Measurements from ENCODE around the gene ZCCHC18.

ZCCHC18 gene

DNA sequence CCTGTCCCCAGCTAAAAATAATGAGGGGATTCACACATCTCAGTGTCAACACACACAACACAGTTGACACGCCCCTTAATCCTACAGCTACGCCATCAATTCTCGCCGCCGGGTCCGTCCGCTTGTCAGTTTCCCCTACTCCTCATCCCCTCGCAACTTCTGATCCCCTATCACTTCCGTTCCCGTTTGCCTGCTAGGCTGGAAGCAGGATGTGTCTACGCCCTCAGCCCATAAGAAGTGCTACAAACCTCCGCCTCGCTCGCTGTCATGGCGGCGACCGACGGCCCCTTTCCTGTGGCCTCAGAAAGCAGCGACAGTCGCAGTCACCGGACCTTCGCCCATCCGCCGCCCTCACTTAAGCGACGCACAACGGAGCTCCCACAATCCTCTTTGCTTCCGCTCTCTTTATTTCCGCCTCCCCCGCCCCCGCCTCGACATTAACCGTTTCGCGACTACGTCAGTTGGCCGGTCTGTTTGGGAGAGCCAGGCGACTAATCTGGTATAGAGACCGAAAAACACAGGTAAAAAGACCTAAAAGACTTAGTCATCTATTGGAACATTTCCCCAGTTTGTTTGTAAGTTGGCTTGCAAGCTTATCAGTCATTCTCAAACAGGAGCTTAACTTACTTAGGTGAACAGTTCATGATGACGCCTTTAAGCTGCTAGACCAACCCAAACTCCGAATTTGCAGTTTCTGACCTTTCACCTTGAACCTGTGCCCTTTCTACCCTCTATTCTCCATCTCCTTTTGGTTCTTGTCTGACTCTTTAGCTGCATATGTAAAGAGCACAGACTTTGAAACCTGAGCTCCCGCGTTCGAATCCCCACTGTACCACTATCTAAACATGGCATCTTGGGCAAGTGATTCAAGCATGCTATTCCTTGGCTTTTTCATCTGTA lies 44.6 kb downstream of the ZCCHC18 start, which contains the start of gene SLC25A53 (continued):
- TF ChIP-seq ZNF433 (tag by site-specific recombination; IDR thresholded peaks at IDR 0.05; ENCODE audit: low read depth) (no peak), ZNF157 (tag by site-specific recombination; IDR thresholded peaks at IDR 0.05) (no peak), GLI4 (tag by site-specific recombination; IDR thresholded peaks at IDR 0.05) (peak; percentile 98), ZXDB (tag by site-specific recombination; IDR thresholded peaks at IDR 0.05) (peak; percentile 98), KLF8 (tag by site-specific recombination; IDR thresholded peaks at IDR 0.05) (peak; percentile 98), FEZF1 (tag by site-specific recombination; IDR thresholded peaks at IDR 0.05) (peak; percentile 52; the same call in 1 of the 2 replicates), YY1 (tag by site-specific recombination; IDR thresholded peaks at IDR 0.05) (peak; percentile 100), ZFHX2 (tag by site-specific recombination; conservative IDR thresholded peaks at IDR 0.05) (peak; percentile 84), OVOL3 (tag by site-specific recombination; IDR thresholded peaks at IDR 0.05) (peak; percentile 88), SETDB1 (IDR thresholded peaks at IDR 0.05; ENCODE audit: insufficient read length, low read length) (peak; percentile 55), ZNF501 (tag by site-specific recombination; IDR thresholded peaks at IDR 0.05) (peak; percentile 99), ZNF600 (tag by site-specific recombination; IDR thresholded peaks at IDR 0.05) (0 out of 2 replicates have a peak, but pooled peaks have one; percentile 33), MZF1 (tag by site-specific recombination; IDR thresholded peaks at IDR 0.05; ENCODE audit: borderline replicate concordance) (peak; percentile 29), ZNF416 (tag by site-specific recombination; IDR thresholded peaks at IDR 0.05) (no peak), ZNF292 (tag by site-specific recombination; IDR thresholded peaks at IDR 0.05; ENCODE audit: borderline replicate concordance, low read depth) (no peak), ZNF133 (tag by site-specific recombination; IDR thresholded peaks at IDR 0.05) (0 out of 2 replicates have a peak, but pooled peaks have one; percentile 30), SP3 (tag by site-specific recombination; IDR thresholded peaks at IDR 0.05) (peak; percentile 94), KLF7 (tag by site-specific recombination; IDR thresholded peaks at IDR 0.05; ENCODE audit: borderline replicate concordance) (peak; percentile 95), EGR2 (tag by site-specific recombination; IDR thresholded peaks at IDR 0.05; ENCODE audit: low read depth) (peak; percentile 78), ZNF571 (tag by site-specific recombination; IDR thresholded peaks at IDR 0.05) (no peak), ZNF776 (tag by site-specific recombination; IDR thresholded peaks at IDR 0.05; ENCODE audit: borderline replicate concordance) (no peak), ZFP41 (tag by site-specific recombination; IDR thresholded peaks at IDR 0.05; ENCODE audit: borderline replicate concordance) (0 out of 2 replicates have a peak, but pooled peaks have one; percentile 30), SP7 (tag by site-specific recombination; IDR thresholded peaks at IDR 0.05) (peak; percentile 96), GFI1B (tag by site-specific recombination; IDR thresholded peaks at IDR 0.05) (no peak)
- TF ChIP-seq, protein P1, sequence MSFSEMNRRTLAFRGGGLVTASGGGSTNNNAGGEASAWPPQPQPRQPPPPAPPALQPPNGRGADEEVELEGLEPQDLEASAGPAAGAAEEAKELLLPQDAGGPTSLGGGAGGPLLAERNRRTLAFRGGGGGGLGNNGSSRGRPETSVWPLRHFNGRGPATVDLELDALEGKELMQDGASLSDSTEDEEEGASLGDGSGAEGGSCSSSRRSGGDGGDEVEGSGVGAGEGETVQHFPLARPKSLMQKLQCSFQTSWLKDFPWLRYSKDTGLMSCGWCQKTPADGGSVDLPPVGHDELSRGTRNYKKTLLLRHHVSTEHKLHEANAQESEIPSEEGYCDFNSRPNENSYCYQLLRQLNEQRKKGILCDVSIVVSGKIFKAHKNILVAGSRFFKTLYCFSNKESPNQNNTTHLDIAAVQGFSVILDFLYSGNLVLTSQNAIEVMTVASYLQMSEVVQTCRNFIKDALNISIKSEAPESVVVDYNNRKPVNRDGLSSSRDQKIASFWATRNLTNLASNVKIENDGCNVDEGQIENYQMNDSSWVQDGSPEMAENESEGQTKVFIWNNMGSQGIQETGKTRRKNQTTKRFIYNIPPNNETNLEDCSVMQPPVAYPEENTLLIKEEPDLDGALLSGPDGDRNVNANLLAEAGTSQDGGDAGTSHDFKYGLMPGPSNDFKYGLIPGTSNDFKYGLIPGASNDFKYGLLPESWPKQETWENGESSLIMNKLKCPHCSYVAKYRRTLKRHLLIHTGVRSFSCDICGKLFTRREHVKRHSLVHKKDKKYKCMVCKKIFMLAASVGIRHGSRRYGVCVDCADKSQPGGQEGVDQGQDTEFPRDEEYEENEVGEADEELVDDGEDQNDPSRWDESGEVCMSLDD (tag by site-specific recombination; IDR thresholded peaks at IDR 0.05) = peak; percentile 49
- TF ChIP-seq, protein P2, sequence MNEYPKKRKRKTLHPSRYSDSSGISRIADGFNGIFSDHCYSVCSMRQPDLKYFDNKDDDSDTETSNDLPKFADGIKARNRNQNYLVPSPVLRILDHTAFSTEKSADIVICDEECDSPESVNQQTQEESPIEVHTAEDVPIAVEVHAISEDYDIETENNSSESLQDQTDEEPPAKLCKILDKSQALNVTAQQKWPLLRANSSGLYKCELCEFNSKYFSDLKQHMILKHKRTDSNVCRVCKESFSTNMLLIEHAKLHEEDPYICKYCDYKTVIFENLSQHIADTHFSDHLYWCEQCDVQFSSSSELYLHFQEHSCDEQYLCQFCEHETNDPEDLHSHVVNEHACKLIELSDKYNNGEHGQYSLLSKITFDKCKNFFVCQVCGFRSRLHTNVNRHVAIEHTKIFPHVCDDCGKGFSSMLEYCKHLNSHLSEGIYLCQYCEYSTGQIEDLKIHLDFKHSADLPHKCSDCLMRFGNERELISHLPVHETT (tag by site-specific recombination; IDR thresholded peaks at IDR 0.05) = peak; percentile 99
- TF ChIP-seq, protein P3, sequence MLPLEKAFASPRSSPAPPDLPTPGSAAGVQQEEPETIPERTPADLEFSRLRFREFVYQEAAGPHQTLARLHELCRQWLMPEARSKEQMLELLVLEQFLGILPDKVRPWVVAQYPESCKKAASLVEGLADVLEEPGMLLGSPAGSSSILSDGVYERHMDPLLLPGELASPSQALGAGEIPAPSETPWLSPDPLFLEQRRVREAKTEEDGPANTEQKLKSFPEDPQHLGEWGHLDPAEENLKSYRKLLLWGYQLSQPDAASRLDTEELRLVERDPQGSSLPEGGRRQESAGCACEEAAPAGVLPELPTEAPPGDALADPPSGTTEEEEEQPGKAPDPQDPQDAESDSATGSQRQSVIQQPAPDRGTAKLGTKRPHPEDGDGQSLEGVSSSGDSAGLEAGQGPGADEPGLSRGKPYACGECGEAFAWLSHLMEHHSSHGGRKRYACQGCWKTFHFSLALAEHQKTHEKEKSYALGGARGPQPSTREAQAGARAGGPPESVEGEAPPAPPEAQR (tag by site-specific recombination; IDR thresholded peaks at IDR 0.05) = peak; percentile 61; the same call in 1 of the 2 replicates
- TF ChIP-seq, protein P4, sequence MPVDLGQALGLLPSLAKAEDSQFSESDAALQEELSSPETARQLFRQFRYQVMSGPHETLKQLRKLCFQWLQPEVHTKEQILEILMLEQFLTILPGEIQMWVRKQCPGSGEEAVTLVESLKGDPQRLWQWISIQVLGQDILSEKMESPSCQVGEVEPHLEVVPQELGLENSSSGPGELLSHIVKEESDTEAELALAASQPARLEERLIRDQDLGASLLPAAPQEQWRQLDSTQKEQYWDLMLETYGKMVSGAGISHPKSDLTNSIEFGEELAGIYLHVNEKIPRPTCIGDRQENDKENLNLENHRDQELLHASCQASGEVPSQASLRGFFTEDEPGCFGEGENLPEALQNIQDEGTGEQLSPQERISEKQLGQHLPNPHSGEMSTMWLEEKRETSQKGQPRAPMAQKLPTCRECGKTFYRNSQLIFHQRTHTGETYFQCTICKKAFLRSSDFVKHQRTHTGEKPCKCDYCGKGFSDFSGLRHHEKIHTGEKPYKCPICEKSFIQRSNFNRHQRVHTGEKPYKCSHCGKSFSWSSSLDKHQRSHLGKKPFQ (tag by site-specific recombination; IDR thresholded peaks at IDR 0.05) = peak; percentile 63
- TF ChIP-seq, protein P5, sequence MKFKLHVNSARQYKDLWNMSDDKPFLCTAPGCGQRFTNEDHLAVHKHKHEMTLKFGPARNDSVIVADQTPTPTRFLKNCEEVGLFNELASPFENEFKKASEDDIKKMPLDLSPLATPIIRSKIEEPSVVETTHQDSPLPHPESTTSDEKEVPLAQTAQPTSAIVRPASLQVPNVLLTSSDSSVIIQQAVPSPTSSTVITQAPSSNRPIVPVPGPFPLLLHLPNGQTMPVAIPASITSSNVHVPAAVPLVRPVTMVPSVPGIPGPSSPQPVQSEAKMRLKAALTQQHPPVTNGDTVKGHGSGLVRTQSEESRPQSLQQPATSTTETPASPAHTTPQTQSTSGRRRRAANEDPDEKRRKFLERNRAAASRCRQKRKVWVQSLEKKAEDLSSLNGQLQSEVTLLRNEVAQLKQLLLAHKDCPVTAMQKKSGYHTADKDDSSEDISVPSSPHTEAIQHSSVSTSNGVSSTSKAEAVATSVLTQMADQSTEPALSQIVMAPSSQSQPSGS (tag by site-specific recombination; IDR thresholded peaks at IDR 0.05; ENCODE audit: low read depth) = peak; percentile 85
- TF ChIP-seq, protein P6, sequence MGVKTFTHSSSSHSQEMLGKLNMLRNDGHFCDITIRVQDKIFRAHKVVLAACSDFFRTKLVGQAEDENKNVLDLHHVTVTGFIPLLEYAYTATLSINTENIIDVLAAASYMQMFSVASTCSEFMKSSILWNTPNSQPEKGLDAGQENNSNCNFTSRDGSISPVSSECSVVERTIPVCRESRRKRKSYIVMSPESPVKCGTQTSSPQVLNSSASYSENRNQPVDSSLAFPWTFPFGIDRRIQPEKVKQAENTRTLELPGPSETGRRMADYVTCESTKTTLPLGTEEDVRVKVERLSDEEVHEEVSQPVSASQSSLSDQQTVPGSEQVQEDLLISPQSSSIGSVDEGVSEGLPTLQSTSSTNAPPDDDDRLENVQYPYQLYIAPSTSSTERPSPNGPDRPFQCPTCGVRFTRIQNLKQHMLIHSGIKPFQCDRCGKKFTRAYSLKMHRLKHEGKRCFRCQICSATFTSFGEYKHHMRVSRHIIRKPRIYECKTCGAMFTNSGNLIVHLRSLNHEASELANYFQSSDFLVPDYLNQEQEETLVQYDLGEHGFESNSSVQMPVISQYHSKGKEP (tag by site-specific recombination; IDR thresholded peaks at IDR 0.05) = no peak

Data from HEK293 (cell line).